Measurements from ENCODE around the gene ZNF532. TPM values are rescaled to one million over a fixed set of nuclear protein-coding genes. Genes with fewer than 3 reads are reported as not detected.

Gene ZNF532
- total RNA-seq, 1 donor from 2014 or later = 71.8 TPM

DNA sequence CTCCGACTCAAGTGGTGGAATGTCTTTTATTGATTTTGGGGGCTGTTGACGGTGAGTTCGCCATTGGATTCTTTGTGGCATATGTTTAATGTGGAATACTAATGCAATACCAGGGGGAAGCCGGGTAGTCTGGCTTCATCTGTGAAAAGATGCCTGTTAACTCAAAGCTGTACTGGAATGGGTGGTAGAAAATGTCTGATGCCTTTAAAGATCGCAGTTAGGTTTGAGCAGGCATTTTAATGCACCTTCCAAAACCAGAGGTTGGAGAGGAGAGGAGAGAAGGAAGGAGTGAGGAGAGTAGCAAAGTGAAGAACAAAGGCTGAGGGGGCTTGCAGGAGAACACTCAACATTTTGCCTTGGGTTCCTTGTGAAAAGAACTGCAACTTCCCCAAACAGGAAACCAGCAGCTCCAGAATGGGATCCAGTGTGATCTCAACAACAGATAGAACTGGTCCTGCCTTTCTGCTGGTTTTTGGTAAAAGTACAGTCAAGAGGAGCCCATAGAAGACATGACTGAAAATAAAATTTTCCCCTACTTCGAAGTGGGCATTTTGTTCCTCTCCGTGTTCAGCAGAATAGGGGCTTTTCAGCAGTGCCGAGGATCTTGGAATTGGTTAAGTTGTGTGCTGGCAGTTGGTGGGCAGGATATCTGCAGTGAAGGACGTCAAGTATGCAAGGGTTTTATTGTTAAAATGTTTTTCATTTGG is 1.5 kb downstream of the ZNF532 start:
- intact Hi-C loops (cut with DNase I) = loop anchor here (5.0 kb wide), 1 partner anchor 191 kb away; no protein-coding TSS in a partner anchor

GRCh38 chr18:58866773-58867150 is 2.1 kb downstream of the ZNF532 start:
- intact Hi-C loops (cut with DNase I) = loop anchor here (5.0 kb wide), 1 partner anchor 191 kb away; no protein-coding TSS in a partner anchor

More for the DNA sequence above, 1.5 kb downstream of the ZNF532 start:
- DNase-seq (ENCODE audit: low spot score) = no peak

GRCh38 chr18:58867281-58867961 is 2.7 kb downstream of the ZNF532 start:
- intact Hi-C loops (cut with DNase I) = loop anchor here (5.0 kb wide), 1 partner anchor 190 kb away; no protein-coding TSS in a partner anchor
- DNase-seq (ENCODE audit: low spot score) = no peak

More at GRCh38 chr18:58866773-58867150, 2.1 kb downstream of the ZNF532 start:
- no peak for DNase-seq (ENCODE audit: low spot score)

GRCh38 chr18:58868440-58868839 is 3.8 kb downstream of the ZNF532 start:
- no peak for DNase-seq (ENCODE audit: low spot score)
- intact Hi-C loops (cut with DNase I) = loop anchor here (5.0 kb wide), 1 partner anchor 189 kb away; no protein-coding TSS in a partner anchor

- no peak for DNase-seq (ENCODE audit: low spot score)
- intact Hi-C loops (cut with DNase I) = no loop called here
Observed at GRCh38 chr18:58870130-58870529, 5.5 kb downstream of the ZNF532 start.

- no peak for DNase-seq (ENCODE audit: low spot score)
- intact Hi-C loops (cut with DNase I) = no loop called here
Observed at GRCh38 chr18:58870621-58871020, 5.9 kb downstream of the ZNF532 start.

DNA sequence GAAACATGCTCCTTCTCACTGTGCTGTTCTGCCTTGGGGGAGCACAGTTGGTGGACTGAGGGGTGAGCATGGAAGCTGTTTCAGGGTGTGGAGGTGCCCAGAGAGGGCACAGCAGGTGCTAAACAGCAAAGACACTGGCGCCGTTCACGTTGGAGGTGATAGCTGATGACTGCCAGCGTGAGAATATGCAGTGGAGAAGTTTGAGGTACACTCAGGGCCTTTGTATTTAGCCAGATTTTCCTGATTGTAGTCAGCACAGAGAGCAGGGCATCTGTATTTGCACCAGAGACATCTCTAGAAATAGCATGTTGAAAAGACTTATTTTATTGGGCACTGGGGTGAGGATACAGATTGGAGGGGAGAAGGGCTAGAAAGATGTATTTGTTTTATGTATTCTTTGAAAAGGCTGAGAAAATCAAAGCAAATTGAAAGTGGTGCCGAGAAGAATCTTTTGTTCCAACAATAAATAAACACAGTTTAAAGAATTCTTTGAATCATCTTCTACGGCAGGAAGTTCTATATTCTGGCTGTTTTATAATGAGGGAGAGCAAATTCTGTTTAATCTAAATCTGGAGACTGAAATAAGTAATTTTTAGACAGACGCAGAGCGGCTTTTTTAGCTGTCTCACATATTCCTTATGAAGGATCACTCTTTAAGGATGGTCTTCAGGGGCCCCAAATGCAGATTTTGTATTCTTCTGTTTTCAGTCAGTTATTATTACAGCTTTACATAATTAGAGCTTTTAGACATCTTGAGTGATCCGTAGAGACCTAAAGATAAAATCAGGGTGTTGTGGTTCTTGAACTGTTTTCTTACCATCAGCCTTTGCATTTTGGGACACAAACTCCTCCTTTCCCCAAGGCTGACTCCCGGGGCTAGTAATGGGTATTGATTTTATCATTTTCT is 7.1 kb downstream of the ZNF532 start:
- no peak for DNase-seq (ENCODE audit: low spot score)
- intact Hi-C loops (cut with DNase I) = no loop called here

- no peak for DNase-seq (ENCODE audit: low spot score)
- intact Hi-C loops (cut with DNase I) = no loop called here
Observed at GRCh38 chr18:58878640-58879039, 14.0 kb downstream of the ZNF532 start.

DNA sequence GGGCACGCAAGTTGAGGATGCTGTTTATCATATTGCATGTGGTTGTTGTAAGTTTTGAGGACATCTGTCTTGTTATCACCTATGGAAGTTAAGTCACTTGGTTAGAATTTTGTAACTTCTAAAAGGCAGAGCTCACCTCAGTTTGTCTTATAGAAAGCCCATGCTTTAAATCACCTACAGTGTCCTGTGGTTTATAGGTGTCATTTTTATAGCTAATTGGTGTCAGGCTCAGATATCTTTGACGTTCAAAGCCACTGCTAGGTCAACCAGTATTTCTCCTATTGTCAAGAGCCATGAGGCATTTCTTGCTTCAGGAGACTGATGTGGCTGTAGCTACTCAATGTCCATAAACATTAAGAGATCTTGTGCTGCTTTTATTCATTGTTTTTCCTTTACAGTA is 16.8 kb downstream of the ZNF532 start:
- DNase-seq (ENCODE audit: low spot score) = no peak
- intact Hi-C loops (cut with DNase I) = no loop called here

GRCh38 chr18:58882044-58882443 is 17.4 kb downstream of the ZNF532 start:
- no peak for DNase-seq (ENCODE audit: low spot score)
- intact Hi-C loops (cut with DNase I) = no loop called here

- no peak for DNase-seq (ENCODE audit: low spot score)
- intact Hi-C loops (cut with DNase I) = no loop called here
Observed at GRCh38 chr18:58882686-58883085, 18.0 kb downstream of the ZNF532 start.

GRCh38 chr18:58884680-58885079 is 20.0 kb downstream of the ZNF532 start:
- DNase-seq (ENCODE audit: low spot score) = no peak
- intact Hi-C loops (cut with DNase I) = no loop called here

DNA sequence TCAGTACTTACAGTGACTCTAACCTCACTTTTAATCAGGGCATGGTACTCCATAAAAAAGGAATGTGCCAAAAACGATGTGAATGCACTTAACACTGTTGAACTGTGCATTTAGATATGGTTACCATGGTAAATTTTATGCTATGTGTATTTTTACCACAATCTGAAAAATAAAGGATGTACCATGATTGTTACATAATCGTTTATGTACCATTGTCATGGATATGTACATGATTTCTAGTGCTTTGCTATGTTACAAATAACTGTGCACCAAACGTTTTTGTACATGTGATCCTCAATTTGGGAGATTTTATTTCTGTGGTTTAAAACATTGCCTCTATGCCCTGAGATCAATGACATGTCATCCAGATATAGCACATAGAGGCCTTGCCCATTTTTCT is 21.8 kb downstream of the ZNF532 start:
- intact Hi-C loops (cut with DNase I) = no loop called here
- no peak for DNase-seq (ENCODE audit: low spot score)

DNA sequence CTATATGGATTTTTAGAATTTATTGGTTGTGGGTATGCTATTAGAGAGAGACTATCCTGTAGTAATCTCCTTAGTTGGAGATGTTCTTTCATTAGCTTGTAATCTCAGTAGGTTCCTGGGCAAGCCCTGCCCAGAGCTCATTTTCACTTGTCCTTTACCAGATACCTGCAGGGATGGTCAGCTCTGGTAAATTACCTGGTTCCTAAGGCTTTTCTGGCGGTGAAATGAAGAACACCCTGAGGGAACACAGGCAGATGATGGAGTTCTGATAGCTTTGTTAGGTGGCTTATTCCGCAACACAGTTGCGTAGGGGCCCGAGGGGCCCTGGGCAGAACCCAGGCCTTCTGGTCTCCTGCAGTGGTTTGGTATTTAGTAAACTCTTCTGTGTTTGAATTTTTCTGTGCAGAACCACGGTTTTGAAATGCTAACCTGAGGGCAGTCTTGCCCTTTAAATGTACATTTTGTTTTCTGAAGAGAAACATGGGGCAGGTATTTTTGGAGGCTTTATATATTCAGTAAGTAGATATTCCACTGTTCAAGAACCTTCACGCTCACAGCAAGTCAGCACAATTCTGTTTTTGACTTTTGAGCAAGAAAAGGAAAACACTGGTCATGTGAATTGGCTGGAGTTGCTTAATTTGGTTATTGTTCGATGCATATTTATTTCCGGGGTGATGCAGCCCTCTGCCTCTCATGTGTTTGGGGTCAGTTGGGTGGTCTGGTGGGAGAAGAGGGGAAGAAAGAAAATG is 22.4 kb downstream of the ZNF532 start:
- DNase-seq (ENCODE audit: low spot score) = no peak
- intact Hi-C loops (cut with DNase I) = no loop called here

DNA sequence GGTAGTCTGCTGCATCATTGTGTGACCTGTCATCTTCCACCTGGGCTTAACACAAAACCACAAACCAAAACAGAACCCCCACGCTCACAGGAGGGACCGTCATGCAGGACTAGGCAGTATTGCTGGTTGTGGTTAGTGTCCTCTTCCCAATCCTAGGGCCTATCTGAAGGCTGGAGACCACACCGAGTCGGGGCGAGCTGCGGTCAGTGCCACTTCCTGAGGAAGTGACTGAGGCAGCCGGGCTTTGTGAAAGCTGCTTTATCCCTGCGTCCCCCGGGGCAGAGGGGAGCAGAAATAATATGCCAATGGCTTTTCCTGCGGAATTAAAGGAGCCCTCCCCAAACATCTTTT is 22.9 kb downstream of the ZNF532 start:
- intact Hi-C loops (cut with DNase I) = no loop called here

DNA sequence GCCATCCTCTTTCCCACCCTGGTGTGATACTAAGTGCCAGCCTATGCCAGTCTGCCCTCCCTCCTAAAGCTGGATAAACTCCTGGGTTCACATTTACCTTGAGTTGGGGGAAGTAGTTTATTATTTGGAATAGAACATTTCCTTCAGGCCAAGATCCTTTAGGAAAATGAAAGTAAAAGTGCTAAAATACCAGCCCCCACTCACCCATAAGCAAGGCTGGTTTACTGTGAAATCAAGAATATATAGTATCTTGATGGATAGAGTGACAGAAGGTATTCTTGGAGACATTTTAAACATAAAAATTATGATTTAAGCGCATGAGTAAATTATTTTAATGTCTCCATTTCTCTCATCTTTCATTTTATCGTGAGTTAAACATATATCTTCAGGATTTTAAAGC is 27.1 kb downstream of the ZNF532 start:
- intact Hi-C loops (cut with DNase I) = no loop called here
- no peak for DNase-seq (ENCODE audit: low spot score)

More for the DNA sequence above, 22.9 kb downstream of the ZNF532 start:
- DNase-seq (ENCODE audit: low spot score) = peak; percentile 82

DNA sequence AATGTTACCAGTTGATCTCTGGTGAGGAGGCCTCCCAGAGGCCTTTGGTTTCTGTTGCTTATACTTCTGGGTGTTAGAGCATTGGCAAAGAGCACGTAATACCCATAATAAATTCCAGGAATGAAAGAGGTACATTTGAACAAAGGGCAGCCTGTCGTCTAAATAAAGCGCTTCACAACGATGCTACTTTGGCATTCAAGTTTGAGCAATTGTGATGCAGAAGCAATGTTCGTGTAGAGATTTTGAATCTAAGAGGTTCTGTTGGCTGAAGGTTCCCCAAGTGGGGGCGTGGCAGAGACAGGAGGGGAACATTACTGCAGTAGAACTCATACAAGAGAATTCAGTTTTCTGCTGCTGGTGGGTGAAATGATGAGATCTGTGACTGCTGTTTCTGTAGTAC is 27.8 kb downstream of the ZNF532 start:
- intact Hi-C loops (cut with DNase I) = no loop called here
- DNase-seq (ENCODE audit: low spot score) = no peak

DNA sequence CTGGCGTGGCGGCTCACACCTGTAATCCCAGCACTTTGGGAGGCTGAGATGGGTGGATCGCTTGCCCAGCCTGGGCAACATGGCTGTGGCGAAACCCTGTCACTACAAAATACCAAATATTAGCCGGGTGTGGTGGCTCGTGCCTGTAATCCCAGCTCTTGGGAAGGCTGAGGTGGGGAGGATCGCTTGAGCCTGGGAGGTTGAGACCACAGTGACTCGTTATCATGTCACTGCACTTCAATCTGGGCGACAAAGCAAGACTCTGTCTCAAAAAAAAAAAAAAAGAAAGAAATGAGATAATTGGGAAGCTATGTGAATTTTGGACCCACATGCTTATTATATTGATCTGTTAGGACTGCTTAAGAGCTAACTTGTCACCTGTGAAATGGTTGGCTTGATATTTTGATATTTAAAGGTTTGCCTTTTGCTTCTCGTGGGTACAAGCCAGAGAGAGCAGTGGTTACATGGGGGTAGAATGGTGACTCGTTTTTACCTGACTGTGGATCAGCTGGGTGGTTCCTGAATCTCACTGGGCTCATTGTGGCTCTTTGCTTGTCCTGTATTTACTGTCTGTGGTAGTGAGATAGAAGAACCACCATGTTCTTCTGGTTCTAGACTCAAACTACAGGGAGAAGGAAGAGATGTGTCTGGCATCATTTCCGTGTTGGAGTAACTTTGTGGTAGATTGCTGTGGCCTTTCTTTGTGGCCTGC is 28.9 kb downstream of the ZNF532 start:
- intact Hi-C loops (cut with DNase I) = no loop called here
- DNase-seq (ENCODE audit: low spot score) = no peak

DNA sequence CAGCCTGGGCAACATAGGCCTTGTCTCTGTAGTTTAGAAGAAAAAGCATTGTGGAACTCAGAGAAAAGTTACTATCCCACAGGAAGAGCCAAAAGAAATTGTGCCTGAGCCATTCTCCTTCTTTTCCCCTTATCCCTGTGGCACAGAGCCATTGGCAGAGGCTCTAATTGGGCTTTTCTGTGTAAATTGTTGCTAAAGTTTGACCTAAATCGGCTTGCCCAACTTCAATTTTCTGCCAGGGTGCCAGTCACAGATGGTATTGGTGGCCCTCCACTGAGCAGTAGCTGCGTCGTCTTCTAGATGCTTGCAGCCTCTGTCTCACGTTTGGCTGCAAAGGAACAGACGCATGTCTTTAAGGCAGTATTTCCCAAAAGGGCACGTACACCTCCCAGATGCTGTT is 30.3 kb downstream of the ZNF532 start:
- no peak for DNase-seq (ENCODE audit: low spot score)
- intact Hi-C loops (cut with DNase I) = loop anchor here (5.0 kb wide), 1 partner anchor 113 kb away; no protein-coding TSS in a partner anchor
